CD4-positive, alpha-beta T cell (primary cell): Measurements from ENCODE around the gene PLEKHM2. TPM values are rescaled to one million over a fixed set of nuclear protein-coding genes. Genes with fewer than 3 reads are reported as not detected.

Experiments used
- ATAC-seq: fragments of 200-7000 bp; cut with Tn5 transposase; one replicate; pipeline ENCODE4 v1.10.0; 2022; ENCODE audit warnings: mild to moderate bottlenecking; ENCODE audit not compliant: poor library complexity
- CTCF ChIA-PET: fragments of 350-600 bp; sonication (Branson Sonifier 250); formaldehyde crosslinking; loops from one replicate; lab custom pipeline; 2021; ENCODE audit warnings: antibody characterized with exemption, inconsistent platforms; lab: Charles Lee
- POLR2A ChIA-PET: fragments of 350-600 bp; sonication (Branson Sonifier 250); formaldehyde crosslinking; loops from one replicate; lab custom pipeline; 2021; ENCODE audit warnings: antibody characterized with exemption, inconsistent platforms; lab: Charles Lee
- DNase-seq, 14 experiments: peaks; one replicate each; pipeline ENCODE4 v3.0.0-alpha.2; 2013 to 2020; ENCODE audit warnings: mixed read lengths in 2 of 14
- H3K27ac ChIP-seq, 2 donors: one replicate each; pipeline versions ENCODE4 v1.5.1 to v1.7.0; 2013; ENCODE audit warnings: low read length in 2 of 2, low read depth in 1 of 2, mild to moderate bottlenecking in 1 of 2
- H3K27me3 ChIP-seq, 2 experiments: 1 replicate in 1 of 2; 2 replicates in 1 of 2; pipeline versions ENCODE4 v1.6.1 to v1.7.0; 2013; ENCODE audit warnings: low read length in 2 of 2, control low read depth in 1 of 2, mild to moderate bottlenecking in 1 of 2, moderate library complexity in 1 of 2; ENCODE audit not compliant: insufficient read depth in 2 of 2, control insufficient read depth in 1 of 2
- H3K36me3 ChIP-seq: one replicate; pipeline ENCODE4 v1.6.1; 2013; ENCODE audit warnings: low read length, control low read depth; ENCODE audit not compliant: insufficient read depth
- H3K4me1 ChIP-seq: one replicate; pipeline ENCODE4 v1.6.1; 2013; ENCODE audit warnings: low read length, control low read depth; ENCODE audit not compliant: insufficient read depth
- H3K4me3 ChIP-seq: one replicate; pipeline ENCODE4 v1.5.1; 2013; ENCODE audit warnings: mild to moderate bottlenecking, low read length, moderate library complexity
- H3K9me3 ChIP-seq, 2 experiments: 1 replicate in 1 of 2; 2 replicates in 1 of 2; pipeline versions ENCODE4 v1.6.1 to v1.7.0; 2013; ENCODE audit warnings: low read length in 2 of 2, mild to moderate bottlenecking in 2 of 2, control low read depth in 1 of 2, moderate library complexity in 1 of 2; ENCODE audit not compliant: control insufficient read depth in 1 of 2, insufficient read depth in 1 of 2
- H3K27ac Mint-ChIP-seq: one replicate; pipeline ENCODE4 v1.8.0; 2020; ENCODE audit warnings: mixed read lengths
- H3K27me3 Mint-ChIP-seq: one replicate; pipeline ENCODE4 v1.8.0; 2021; ENCODE audit warnings: mixed read lengths
- H3K36me3 Mint-ChIP-seq: one replicate; pipeline ENCODE4 v1.8.0; 2021; ENCODE audit warnings: low read depth, mixed read lengths
- H3K4me1 Mint-ChIP-seq: one replicate; pipeline ENCODE4 v1.8.0; 2021; ENCODE audit warnings: low read depth, mixed read lengths
- H3K4me3 Mint-ChIP-seq: one replicate; pipeline ENCODE4 v1.8.0; 2020; ENCODE audit warnings: mild to moderate bottlenecking, mixed read lengths
- H3K9me3 Mint-ChIP-seq: one replicate; pipeline ENCODE4 v1.8.0; 2020; ENCODE audit warnings: mixed read lengths
- CTCF ChIP-seq: fragments of 200-600 bp; IDR thresholded peaks from one replicate; pipeline ENCODE4 v1.8.0; 2022; ENCODE audit warnings: antibody characterized with exemption, mild to moderate bottlenecking
- intact Hi-C, 2 experiments: fragments of 100-400 bp; cut with DNase I in 1 of 2; cut with micrococcal nuclease in 1 of 2; formaldehyde crosslinking; loops; one replicate each; pipeline versions ENCODE4 v1.15.1 to v1.9.0; 2023 to 2025; cut with DNase I, micrococcal nuclease
- total RNA-seq, 174 experiments: library from RNA in 2 of 174; stranded (reverse) in 2 of 174; gene quantifications; one replicate each; pipeline ENCODE4 v1.2.3 and lab custom pipeline; 2021 to 2026

Gene PLEKHM2
- total RNA-seq, 2 experiments from 2014 or later: 77.5 to 82.0 TPM

GRCh38 chr1:15692121-15692682 lies 8.1 kb downstream of the PLEKHM2 start:
- H3K27ac ChIP-seq: no peak overlapping the region
- H3K36me3 ChIP-seq: peaks cover 8% of the 10 kb centered on the region
- no peaks in the 10 kb centered on the region for H3K9me3 Mint-ChIP-seq
- H3K9me3 ChIP-seq: no peaks in the 10 kb centered on the region
- H3K36me3 Mint-ChIP-seq: peaks cover 17% of the 10 kb centered on the region
- H3K4me1 Mint-ChIP-seq: peaks cover 48% of the 10 kb centered on the region
- no peaks in the 10 kb centered on the region for H3K27me3 ChIP-seq
- ChIA-PET POLR2A (interaction anchor here (0.9 kb wide), 1 partner anchor 165 kb away, joined by 3 read pairs; the partner anchor contains the start of gene DNAJC16), CTCF (no interaction called here)
- no peak overlapping the region for H3K4me3 ChIP-seq
- ATAC-seq: no peak
- TF ChIP-seq CTCF: no peak
- no peak overlapping the region for H3K4me3 Mint-ChIP-seq
- no peak for DNase-seq
- no peaks in the 10 kb centered on the region for H3K27me3 Mint-ChIP-seq
- peaks cover 18% of the 10 kb centered on the region for H3K4me1 ChIP-seq
- intact Hi-C loops: no loop called here
- H3K27ac Mint-ChIP-seq: peak overlapping the region; percentile 74

- H3K27ac Mint-ChIP-seq: no peak overlapping the region
Measured at GRCh38 chr1:15693371-15693770, 9.3 kb downstream of the PLEKHM2 start.

DNA sequence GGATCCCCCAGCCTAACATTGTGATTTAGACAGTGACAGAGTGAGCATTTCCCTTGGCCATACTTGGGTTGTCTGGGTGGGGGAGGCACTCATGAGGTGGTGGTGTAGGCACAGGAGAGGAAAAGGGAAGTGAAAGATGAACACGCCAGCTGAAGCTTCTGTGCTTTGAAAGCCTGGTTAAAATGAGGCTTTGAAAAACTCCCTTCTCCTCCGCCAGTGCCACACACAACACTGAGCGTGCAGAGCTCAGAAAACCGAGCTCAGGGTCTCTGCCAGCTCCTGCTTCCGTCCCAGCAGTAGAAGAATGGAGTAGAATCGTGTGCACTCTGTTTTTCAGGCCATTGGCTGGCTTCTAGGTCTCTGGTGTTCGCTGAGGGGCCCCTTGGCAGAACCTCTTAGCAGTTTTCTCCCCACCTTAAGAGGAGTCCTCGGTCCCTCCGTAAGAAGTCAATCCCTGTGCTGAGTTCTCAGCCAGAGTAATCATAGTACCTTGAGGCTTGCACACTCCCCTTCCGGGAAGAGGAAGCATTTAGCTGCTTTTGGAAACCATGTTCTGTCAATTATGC lies 12.9 kb downstream of the PLEKHM2 start:
- peaks cover 47% of the 10 kb centered on the region for H3K4me1 Mint-ChIP-seq
- H3K27ac Mint-ChIP-seq: peak overlapping the region; percentile 84
- H3K9me3 ChIP-seq: no peaks in the 10 kb centered on the region
- no peak for TF ChIP-seq CTCF
- no peaks in the 10 kb centered on the region for H3K9me3 Mint-ChIP-seq
- peaks cover 4% of the 10 kb centered on the region for H3K36me3 Mint-ChIP-seq
- H3K36me3 ChIP-seq: peaks cover 11% of the 10 kb centered on the region
- peak overlapping the region; percentile 90 for H3K4me3 Mint-ChIP-seq
- peaks cover 33% of the 10 kb centered on the region for H3K4me1 ChIP-seq
- peak; percentile 83 for ATAC-seq
- POLR2A ChIA-PET: interaction anchor here (0.9 to 2.4 kb wide), 8 partner anchors 11 to 136 kb away, joined by 3 to 25 read pairs (median 4); partner anchors contain the start of genes DDI2 and PLEKHM2
- H3K27me3 ChIP-seq: no peaks in the 10 kb centered on the region
- peak in 12 of 14 experiments; percentile 11 to 76 (median 32) for DNase-seq
- peak overlapping the region; percentile 60 to 86 for H3K27ac ChIP-seq
- no peaks in the 10 kb centered on the region for H3K27me3 Mint-ChIP-seq
- H3K4me3 ChIP-seq: peak overlapping the region; percentile 51
- CTCF ChIA-PET: interaction anchor here (0.9 to 1.0 kb wide), 2 partner anchors 16 to 44 kb away, joined by 3 to 4 read pairs; no protein-coding TSS in a partner anchor
- intact Hi-C loops: loop anchor here in 1 of 2 experiments (1.0 kb wide), 1 partner anchor 12 kb away; no protein-coding TSS in a partner anchor

More at GRCh38 chr1:15693371-15693770, 9.3 kb downstream of the PLEKHM2 start:
- intact Hi-C loops: no loop called here
- Mint-ChIP-seq H3K4me3 (no peak overlapping the region), H3K9me3 (no peaks in the 10 kb centered on the region), H3K4me1 (peaks cover 50% of the 10 kb centered on the region), H3K27me3 (no peaks in the 10 kb centered on the region), H3K36me3 (peaks cover 8% of the 10 kb centered on the region)
- POLR2A ChIA-PET: interaction anchor here (1.4 kb wide), 1 partner anchor 8 kb away, joined by 5 read pairs; no protein-coding TSS in a partner anchor
- CTCF ChIA-PET: no interaction called here
- ATAC-seq: no peak
- no peaks in the 10 kb centered on the region for H3K9me3 ChIP-seq
- peaks cover 8% of the 10 kb centered on the region for H3K36me3 ChIP-seq
- H3K27ac ChIP-seq: no peak overlapping the region
- TF ChIP-seq CTCF: no peak
- H3K4me1 ChIP-seq: peaks cover 26% of the 10 kb centered on the region
- DNase-seq: no peak
- H3K4me3 ChIP-seq: no peak overlapping the region
- no peaks in the 10 kb centered on the region for H3K27me3 ChIP-seq
